Ascending aorta (tissue), 2 donors: ENCODE results near the gene ITGAL. TPM values are rescaled to one million over a fixed set of nuclear protein-coding genes. Genes with fewer than 3 reads are reported as not detected.

Source experiments
- DNase-seq, 2 donors: peaks; one replicate each; pipeline ENCODE4 v3.0.0-alpha.2; 2019; ENCODE audit warnings: low spot score in 2 of 2
- H3K27ac ChIP-seq, 2 donors: fragments of 200-600 bp; sonication (generic); one replicate each; pipeline ENCODE4 v1.5.1; 2016 to 2017; ENCODE audit warnings: mild to moderate bottlenecking in 1 of 2
- H3K27me3 ChIP-seq: fragments of 200-600 bp; sonication (generic); one replicate; pipeline ENCODE4 v1.5.1; 2017
- H3K36me3 ChIP-seq, 2 donors: fragments of 200-600 bp; sonication (generic); one replicate each; pipeline ENCODE4 v1.5.1; 2016
- H3K4me1 ChIP-seq, 2 donors: fragments of 200-600 bp; sonication (generic); one replicate each; pipeline ENCODE4 v1.5.1; 2016 to 2017; ENCODE audit warnings: mild to moderate bottlenecking in 1 of 2
- H3K4me3 ChIP-seq, 2 donors: fragments of 200-600 bp; sonication (generic); one replicate each; pipeline ENCODE4 v1.5.1; 2016 to 2017; ENCODE audit warnings: mild to moderate bottlenecking in 1 of 2
- H3K9me3 ChIP-seq, 2 donors: fragments of 200-600 bp; sonication (generic); one replicate each; pipeline ENCODE4 v1.5.1; 2016
- intact Hi-C: fragments of 100-400 bp; cut with DNase I; formaldehyde crosslinking; loops from one replicate; pipeline ENCODE4 v1.15.1; 2023
- total RNA-seq: library from RNA; depleted of rRNA; stranded (reverse); fragments of >200 nt; gene quantifications from one replicate; pipeline ENCODE4 v1.1.0, GENCODE V29; 2016
- TF ChIP-seq, protein P1 (sequence below), 3 experiments: fragments of 200-600 bp in 2 of 3; fragments of 450-650 bp in 1 of 3; sonication (generic) in 2 of 3; IDR thresholded peaks; one replicate each; pipeline ENCODE4 v1.5.1; 2016 to 2019; ENCODE audit warnings: antibody characterized with exemption in 3 of 3, mild to moderate bottlenecking in 1 of 3, moderate library complexity in 1 of 3

Gene ITGAL
- total RNA-seq, 1 donor from 2014 or later: 0.11 TPM

DNA sequence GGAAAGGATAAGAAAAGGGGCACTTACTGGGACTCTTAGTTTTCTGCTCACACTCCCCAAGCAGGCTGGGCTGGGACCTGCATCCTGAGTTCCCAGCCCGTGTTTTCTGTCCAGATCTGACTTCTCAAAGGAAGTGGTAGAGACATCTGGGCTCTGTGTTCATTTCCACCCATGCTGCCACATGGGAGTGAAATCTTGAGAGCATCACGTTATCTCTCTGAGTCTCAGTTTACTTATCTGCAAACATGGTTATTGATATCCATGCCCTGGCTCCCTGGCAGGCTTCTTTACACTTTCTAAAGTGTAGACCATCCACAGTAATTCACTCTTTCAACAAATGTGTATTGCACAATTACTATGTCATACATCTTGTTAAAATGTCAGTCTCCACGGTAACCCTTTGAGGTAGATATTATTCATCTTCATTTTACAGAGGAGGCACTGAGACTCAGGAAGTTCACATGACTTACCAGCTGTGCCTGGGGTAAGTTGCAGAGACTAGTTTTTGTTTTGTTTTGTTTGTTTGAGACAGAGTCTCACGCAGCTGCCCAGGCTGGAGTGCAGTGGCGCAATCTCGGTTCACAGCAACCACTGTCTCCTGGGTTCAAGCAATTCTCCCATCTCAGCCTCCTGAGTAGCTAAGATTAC, 95.6 kb downstream of the ITGAL start:
- Histone ChIP-seq H3K9me3 (no peaks in the 10 kb centered on the region), H3K27ac (no peak overlapping the region), H3K4me3 (no peak overlapping the region), H3K36me3 (peaks cover 0 to 3% of the 10 kb centered on the region in 2 donors), H3K4me1 (peaks cover 13 to 21% of the 10 kb centered on the region in 2 donors), H3K27me3 (no peaks in the 10 kb centered on the region)
- DNase-seq: no peak
- TF ChIP-seq, protein P1, sequence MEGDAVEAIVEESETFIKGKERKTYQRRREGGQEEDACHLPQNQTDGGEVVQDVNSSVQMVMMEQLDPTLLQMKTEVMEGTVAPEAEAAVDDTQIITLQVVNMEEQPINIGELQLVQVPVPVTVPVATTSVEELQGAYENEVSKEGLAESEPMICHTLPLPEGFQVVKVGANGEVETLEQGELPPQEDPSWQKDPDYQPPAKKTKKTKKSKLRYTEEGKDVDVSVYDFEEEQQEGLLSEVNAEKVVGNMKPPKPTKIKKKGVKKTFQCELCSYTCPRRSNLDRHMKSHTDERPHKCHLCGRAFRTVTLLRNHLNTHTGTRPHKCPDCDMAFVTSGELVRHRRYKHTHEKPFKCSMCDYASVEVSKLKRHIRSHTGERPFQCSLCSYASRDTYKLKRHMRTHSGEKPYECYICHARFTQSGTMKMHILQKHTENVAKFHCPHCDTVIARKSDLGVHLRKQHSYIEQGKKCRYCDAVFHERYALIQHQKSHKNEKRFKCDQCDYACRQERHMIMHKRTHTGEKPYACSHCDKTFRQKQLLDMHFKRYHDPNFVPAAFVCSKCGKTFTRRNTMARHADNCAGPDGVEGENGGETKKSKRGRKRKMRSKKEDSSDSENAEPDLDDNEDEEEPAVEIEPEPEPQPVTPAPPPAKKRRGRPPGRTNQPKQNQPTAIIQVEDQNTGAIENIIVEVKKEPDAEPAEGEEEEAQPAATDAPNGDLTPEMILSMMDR (IDR thresholded peaks at IDR 0.05): no peak
- intact Hi-C loops: no loop called here

DNA sequence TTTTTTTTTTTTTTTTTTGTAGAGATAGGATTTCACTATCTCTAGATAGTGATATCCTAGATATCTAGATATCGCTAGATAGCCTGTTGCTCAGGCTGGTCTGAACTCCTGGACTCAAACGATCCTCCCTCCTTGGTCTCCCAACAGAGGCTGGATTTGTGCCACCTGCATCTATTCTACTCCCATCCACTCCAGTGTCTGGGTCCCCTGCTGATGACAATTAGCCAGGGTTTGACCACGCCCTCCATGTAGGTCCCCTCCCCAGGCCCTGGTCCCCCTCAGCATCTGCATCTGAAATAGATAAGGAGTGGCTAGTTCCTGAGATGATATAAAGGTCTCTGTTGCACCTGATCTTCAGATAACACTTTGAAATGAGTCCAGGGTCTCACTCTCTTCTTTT, 96.7 kb downstream of the ITGAL start:
- H3K27ac ChIP-seq: no peak overlapping the region
- TF ChIP-seq, protein P1 (IDR thresholded peaks at IDR 0.05): no peak

DNA sequence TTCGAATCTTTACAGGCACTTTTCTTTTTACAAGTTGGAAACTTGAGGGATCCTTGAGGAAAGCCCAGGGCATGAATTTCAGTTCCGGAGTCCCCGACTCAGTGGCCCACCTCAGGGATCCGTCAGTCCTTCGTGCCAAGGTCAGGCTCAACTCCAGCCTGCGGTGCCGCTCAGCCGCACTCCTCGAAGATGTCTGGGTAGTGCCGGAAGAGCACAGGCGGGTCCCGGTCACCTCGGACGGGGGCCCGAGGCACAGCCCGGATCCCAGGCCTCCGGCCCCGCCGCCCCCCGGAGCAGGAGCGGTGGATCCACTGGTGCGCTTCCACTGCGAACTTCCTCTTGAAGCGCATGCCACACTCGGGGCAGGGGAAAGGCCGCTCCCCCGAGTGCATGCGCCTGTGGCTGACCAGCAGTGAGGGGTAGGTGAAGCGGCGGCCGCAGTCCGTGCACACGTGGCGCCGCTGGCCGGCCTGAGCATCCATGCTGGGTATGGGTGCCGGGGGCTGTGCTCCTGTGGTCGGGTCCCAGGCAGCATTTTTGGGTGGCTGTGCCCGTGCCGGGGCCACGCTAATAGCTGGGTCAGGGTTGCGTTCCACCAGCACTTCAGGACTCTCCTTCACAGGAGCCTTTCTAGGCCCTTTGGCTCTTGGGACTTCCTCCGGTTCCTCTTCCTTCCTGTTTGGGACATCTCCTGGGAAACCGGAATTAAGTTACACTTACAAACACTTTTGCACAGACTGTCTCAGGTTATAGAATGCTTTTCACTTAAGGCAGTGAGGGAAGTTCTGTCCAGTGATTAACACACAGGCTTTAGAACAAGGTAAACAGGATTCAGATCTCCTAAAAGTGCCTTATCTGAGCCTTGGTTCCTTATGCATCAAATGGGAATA, 97.4 kb downstream of the ITGAL start:
- Histone ChIP-seq H3K9me3 (no peaks in the 10 kb centered on the region), H3K27ac (peak overlapping the region; percentile 96 to 99), H3K27me3 (no peaks in the 10 kb centered on the region), H3K36me3 (peaks cover 0 to 3% of the 10 kb centered on the region in 2 donors), H3K4me1 (peaks cover 13 to 21% of the 10 kb centered on the region in 2 donors), H3K4me3 (peak overlapping the region in 1 of 2 donors; percentile 92)
- DNase-seq: no peak
- TF ChIP-seq, protein P1 (IDR thresholded peaks at IDR 0.05): no peak
- intact Hi-C loops: loop anchor here (2.0 kb wide), 3 partner anchors 35 to 81 kb away; partner anchors contain the start of genes PRR14 and ZNF747

More for the DNA sequence above, 96.7 kb downstream of the ITGAL start:
- Histone ChIP-seq H3K27me3 (no peaks in the 10 kb centered on the region), H3K4me1 (peaks cover 13 to 21% of the 10 kb centered on the region in 2 donors), H3K36me3 (peaks cover 0 to 3% of the 10 kb centered on the region in 2 donors), H3K9me3 (no peaks in the 10 kb centered on the region), H3K4me3 (no peak overlapping the region)
- no peak for DNase-seq
- intact Hi-C loops: no loop called here

DNA sequence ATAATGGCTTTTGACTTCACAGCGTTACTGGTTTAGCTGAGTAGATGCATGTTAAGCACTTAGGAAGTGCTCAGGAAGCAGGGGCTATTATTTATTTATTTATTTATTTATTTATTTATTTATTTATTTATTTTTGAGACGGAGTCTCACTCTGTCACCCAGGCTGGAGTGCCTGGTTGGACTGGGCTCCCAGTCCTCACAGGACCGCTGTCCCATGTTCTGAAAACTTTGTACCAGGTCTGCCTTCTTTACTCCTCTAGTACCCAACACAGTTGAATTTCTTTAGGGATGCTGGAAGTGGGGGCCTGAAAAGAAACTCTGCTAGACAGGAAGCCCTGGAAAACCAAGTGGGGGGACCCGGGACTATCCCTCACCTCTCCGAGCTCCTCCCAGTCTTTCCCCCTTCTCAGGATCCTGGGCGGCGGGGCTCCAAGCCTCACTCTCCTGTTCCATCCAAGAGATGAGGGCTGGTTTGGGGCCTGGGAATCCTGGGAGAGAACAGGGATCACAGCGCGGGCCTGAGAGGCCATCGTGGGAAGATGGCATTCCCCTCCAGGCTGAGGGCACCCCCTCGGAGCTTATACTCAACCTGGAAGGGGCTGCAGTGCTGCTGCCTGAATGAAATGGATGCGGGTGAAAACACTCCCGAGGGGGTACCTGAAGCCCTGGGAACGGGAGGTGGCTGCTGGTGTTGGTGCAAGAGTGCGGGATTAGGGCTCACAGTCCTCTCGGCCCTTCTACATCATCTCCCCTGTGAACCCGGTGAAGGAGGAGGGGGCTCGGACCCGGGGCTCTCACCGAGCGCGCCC, 98.3 kb downstream of the ITGAL start:
- no peaks in the 10 kb centered on the region for H3K27me3 ChIP-seq
- no peak for DNase-seq
- H3K4me1 ChIP-seq: peaks cover 13 to 21% of the 10 kb centered on the region in 2 donors
- peaks cover 0 to 3% of the 10 kb centered on the region in 2 donors for H3K36me3 ChIP-seq
- H3K4me3 ChIP-seq: peak overlapping the region; percentile 83 to 92
- TF ChIP-seq, protein P1 (IDR thresholded peaks at IDR 0.05): no peak
- H3K9me3 ChIP-seq: no peaks in the 10 kb centered on the region
- intact Hi-C loops: loop anchor here (1.0 to 2.0 kb wide), 4 partner anchors 13 to 80 kb away; partner anchors contain the start of genes PRR14, ZNF747 and ZNF764
- H3K27ac ChIP-seq: peak overlapping the region; percentile 96 to 99
